HepG2 (cell line): ENCODE results near the gene SPPL3.

Source experiments
- TCF7L2 ChIP-seq: IDR thresholded peaks from 2 replicates; pipeline ENCODE4 v1.6.1; 2011; ENCODE audit warnings: mild to moderate bottlenecking, low read depth, low read length, moderate library complexity
- ZFP90 ChIP-seq: sonication (generic); formaldehyde crosslinking; IDR thresholded peaks from 2 replicates; pipeline ENCODE4 v1.8.0; 2022; ENCODE audit warnings: missing genetic modification reagents, mild to moderate bottlenecking, inconsistent platforms, borderline replicate concordance
- TF ChIP-seq, protein P1 (sequence below): sonication (generic); formaldehyde crosslinking; IDR thresholded peaks from 2 replicates; pipeline ENCODE4 v1.5.0; 2020; ENCODE audit warnings: mild to moderate bottlenecking, missing genetic modification reagents, moderate library complexity
- TF ChIP-seq, protein P2 (sequence below): sonication (generic); formaldehyde crosslinking; IDR thresholded peaks from 2 replicates; pipeline ENCODE4 v1.4.0; 2020; ENCODE audit warnings: missing genetic modification reagents

DNA sequence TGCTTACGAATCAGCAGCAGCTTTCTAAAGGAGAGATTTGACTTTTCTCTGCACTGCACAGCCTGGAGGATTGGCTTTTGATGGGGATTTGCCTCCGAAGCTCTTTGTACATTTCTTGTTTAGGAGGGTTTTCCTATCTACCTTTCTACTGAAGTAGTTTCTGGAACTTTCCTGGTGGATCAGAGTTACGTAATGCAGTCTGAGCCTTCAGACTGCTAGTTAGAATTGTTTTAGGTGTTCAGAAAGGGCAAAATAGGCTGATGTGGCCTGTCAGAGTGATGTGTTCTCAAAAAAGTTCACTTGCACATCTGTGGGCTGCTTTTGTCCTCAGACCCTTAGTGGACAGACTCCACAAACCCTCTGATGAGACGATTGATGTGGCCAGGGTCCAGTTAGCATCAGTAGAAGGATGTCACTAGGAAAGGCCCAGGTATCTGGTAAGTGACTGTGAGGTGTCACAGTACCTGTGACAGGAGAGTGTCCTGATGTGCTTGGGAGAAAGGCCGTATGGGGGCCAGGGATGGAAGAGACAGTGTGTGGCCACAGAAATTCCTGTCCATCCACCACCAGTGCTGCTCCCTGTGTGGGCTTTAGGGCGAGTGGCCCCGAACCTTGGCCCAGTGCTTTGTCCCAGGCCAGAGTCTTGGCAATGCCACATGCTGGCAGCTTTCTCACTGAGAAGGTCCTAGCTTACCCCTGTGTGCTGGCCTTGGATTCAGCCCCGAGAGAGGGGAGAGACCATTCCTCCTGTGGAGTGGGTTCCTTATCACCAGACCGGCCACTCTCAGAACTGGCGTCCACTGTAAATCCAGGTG, 183.0 kb downstream of the SPPL3 start:
- TF ChIP-seq, protein P1, sequence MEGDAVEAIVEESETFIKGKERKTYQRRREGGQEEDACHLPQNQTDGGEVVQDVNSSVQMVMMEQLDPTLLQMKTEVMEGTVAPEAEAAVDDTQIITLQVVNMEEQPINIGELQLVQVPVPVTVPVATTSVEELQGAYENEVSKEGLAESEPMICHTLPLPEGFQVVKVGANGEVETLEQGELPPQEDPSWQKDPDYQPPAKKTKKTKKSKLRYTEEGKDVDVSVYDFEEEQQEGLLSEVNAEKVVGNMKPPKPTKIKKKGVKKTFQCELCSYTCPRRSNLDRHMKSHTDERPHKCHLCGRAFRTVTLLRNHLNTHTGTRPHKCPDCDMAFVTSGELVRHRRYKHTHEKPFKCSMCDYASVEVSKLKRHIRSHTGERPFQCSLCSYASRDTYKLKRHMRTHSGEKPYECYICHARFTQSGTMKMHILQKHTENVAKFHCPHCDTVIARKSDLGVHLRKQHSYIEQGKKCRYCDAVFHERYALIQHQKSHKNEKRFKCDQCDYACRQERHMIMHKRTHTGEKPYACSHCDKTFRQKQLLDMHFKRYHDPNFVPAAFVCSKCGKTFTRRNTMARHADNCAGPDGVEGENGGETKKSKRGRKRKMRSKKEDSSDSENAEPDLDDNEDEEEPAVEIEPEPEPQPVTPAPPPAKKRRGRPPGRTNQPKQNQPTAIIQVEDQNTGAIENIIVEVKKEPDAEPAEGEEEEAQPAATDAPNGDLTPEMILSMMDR (CRISPR knock-in tag), result no peak
- TF ChIP-seq ZFP90 (CRISPR knock-in tag) (no peak), TCF7L2 (no peak)
- TF ChIP-seq, protein P2, sequence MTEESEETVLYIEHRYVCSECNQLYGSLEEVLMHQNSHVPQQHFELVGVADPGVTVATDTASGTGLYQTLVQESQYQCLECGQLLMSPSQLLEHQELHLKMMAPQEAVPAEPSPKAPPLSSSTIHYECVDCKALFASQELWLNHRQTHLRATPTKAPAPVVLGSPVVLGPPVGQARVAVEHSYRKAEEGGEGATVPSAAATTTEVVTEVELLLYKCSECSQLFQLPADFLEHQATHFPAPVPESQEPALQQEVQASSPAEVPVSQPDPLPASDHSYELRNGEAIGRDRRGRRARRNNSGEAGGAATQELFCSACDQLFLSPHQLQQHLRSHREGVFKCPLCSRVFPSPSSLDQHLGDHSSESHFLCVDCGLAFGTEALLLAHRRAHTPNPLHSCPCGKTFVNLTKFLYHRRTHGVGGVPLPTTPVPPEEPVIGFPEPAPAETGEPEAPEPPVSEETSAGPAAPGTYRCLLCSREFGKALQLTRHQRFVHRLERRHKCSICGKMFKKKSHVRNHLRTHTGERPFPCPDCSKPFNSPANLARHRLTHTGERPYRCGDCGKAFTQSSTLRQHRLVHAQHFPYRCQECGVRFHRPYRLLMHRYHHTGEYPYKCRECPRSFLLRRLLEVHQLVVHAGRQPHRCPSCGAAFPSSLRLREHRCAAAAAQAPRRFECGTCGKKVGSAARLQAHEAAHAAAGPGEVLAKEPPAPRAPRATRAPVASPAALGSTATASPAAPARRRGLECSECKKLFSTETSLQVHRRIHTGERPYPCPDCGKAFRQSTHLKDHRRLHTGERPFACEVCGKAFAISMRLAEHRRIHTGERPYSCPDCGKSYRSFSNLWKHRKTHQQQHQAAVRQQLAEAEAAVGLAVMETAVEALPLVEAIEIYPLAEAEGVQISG (CRISPR knock-in tag), result no peak
